ENCODE measurements around the gene BRD4.

BRD4 gene

GRCh38 chr19:15255359-15255990 is 76.9 kb downstream of the BRD4 start:
- TF ChIP-seq, protein P1, sequence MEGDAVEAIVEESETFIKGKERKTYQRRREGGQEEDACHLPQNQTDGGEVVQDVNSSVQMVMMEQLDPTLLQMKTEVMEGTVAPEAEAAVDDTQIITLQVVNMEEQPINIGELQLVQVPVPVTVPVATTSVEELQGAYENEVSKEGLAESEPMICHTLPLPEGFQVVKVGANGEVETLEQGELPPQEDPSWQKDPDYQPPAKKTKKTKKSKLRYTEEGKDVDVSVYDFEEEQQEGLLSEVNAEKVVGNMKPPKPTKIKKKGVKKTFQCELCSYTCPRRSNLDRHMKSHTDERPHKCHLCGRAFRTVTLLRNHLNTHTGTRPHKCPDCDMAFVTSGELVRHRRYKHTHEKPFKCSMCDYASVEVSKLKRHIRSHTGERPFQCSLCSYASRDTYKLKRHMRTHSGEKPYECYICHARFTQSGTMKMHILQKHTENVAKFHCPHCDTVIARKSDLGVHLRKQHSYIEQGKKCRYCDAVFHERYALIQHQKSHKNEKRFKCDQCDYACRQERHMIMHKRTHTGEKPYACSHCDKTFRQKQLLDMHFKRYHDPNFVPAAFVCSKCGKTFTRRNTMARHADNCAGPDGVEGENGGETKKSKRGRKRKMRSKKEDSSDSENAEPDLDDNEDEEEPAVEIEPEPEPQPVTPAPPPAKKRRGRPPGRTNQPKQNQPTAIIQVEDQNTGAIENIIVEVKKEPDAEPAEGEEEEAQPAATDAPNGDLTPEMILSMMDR (IDR thresholded peaks at IDR 0.05; ENCODE audit: low read depth, low read length, missing control alignments), result no peak

DNA sequence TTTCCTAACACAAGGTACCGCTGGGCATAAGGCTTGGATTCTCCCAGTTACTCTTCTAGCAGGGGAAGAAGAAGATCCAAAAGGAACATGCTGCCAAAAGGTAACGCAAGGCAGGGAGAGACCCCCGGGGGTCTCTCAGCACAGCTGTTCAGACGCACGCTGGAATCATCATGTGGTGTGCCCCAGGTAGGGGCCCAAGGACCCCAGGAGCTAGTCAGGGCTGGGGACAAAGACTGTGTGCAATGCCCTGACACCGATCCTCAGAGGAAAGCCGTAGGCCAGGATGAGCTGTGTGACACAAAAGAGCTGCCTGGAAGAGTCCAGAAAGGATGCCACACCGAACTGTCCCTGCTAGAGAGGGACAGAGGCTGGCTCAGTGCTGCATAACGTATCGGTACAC is 77.8 kb downstream of the BRD4 start:
- H3K36me3 ChIP-seq (replicated peaks), result peaks cover 63% of the 10 kb centered on the region
- in situ Hi-C loops (cut with HindIII; ENCODE audit: low pct_ligation_motif_present, low sequenced_read_pairs), result no loop called here
- no peak for DNase-seq
- no peak overlapping the region for H3K4me3 ChIP-seq (ENCODE audit: low read depth, low read length)
- H3K27me3 ChIP-seq (replicated peaks), result no peaks in the 10 kb centered on the region
- H3K27ac ChIP-seq, result no peak overlapping the region
- TF ChIP-seq, protein P1 (IDR thresholded peaks at IDR 0.05; ENCODE audit: low read depth, low read length, missing control alignments), result no peak

More at GRCh38 chr19:15255359-15255990, 76.9 kb downstream of the BRD4 start:
- peaks cover 68% of the 10 kb centered on the region for H3K36me3 ChIP-seq (replicated peaks)
- no peak overlapping the region for H3K27ac ChIP-seq
- H3K4me3 ChIP-seq (ENCODE audit: low read depth, low read length), result no peak overlapping the region
- no peaks in the 10 kb centered on the region for H3K27me3 ChIP-seq (replicated peaks)
- DNase-seq, result no peak
- in situ Hi-C loops (cut with HindIII; ENCODE audit: low pct_ligation_motif_present, low sequenced_read_pairs), result no loop called here

DNA sequence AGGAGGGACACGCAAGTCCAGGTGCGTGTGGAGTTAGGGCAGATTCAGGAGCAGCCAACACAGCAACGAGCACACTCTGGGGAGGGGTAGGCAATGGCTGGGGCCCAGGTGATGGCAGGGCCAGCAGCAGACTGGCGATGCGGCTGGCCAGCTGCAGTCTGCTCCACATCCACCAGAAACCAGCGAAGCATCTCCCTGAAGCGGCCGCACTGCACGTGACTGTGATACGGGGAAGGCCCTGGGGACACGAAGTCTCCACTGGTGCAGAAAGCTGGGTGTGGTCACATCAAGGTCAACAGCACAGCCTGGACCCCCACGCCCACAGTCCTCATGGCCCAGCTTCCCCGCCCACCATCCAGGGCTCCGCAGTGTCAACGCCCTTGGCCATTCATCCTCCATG is 78.8 kb downstream of the BRD4 start:
- DNase-seq, result no peak
- H3K27me3 ChIP-seq (replicated peaks), result no peaks in the 10 kb centered on the region
- TF ChIP-seq, protein P1 (IDR thresholded peaks at IDR 0.05; ENCODE audit: low read depth, low read length, missing control alignments), result no peak
- no peak overlapping the region for H3K27ac ChIP-seq
- no peak overlapping the region for H3K4me3 ChIP-seq (ENCODE audit: low read depth, low read length)
- in situ Hi-C loops (cut with HindIII; ENCODE audit: low pct_ligation_motif_present, low sequenced_read_pairs), result no loop called here
- peaks cover 54% of the 10 kb centered on the region for H3K36me3 ChIP-seq (replicated peaks)

DNA sequence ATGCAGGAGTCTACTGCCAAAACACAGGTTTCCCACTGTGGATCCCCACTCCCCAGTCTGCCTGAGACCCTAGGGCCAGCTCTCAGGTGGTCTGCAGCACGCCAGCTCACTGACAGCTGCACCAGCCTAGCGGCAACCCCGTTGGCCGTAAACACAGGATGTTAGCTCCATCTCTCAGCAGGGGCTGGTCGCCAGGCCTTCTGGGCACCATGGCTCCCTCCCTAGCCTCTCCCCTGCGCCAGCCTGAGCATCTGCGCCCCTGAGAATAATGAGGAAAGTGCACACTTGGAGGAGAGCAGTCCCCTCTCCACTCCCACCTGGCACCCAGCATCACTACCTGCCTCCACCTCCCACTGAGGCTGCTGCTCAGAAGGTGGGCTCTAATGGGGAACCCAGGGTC is 79.3 kb downstream of the BRD4 start:
- Histone ChIP-seq H3K4me3 (ENCODE audit: low read depth, low read length) (no peak overlapping the region), H3K36me3 (replicated peaks) (peaks cover 54% of the 10 kb centered on the region), H3K27me3 (replicated peaks) (no peaks in the 10 kb centered on the region), H3K27ac (no peak overlapping the region)
- no peak for DNase-seq
- TF ChIP-seq, protein P1 (IDR thresholded peaks at IDR 0.05; ENCODE audit: low read depth, low read length, missing control alignments), result no peak
- in situ Hi-C loops (cut with HindIII; ENCODE audit: low pct_ligation_motif_present, low sequenced_read_pairs), result no loop called here

GRCh38 chr19:15252398-15253018 is 79.8 kb downstream of the BRD4 start:
- Histone ChIP-seq H3K27ac (peak overlapping the region; percentile 100), H3K4me3 (ENCODE audit: low read depth, low read length) (no peak overlapping the region), H3K36me3 (replicated peaks) (peaks cover 49% of the 10 kb centered on the region), H3K27me3 (replicated peaks) (no peaks in the 10 kb centered on the region)
- in situ Hi-C loops (cut with HindIII; ENCODE audit: low pct_ligation_motif_present, low sequenced_read_pairs), result no loop called here
- DNase-seq, result peak; percentile 33
- TF ChIP-seq, protein P1 (IDR thresholded peaks at IDR 0.05; ENCODE audit: low read depth, low read length, missing control alignments), result peak; percentile 82

Data from brain microvascular endothelial cell (primary cell).